ENCODE results near the gene KLHL22. TPM values are rescaled to one million over a fixed set of nuclear protein-coding genes. Genes with fewer than 3 reads are reported as not detected.
A peak's percentile ranks its signal among the peaks of the same experiment; 100 is the strongest.

The KLHL22 gene
- total RNA-seq, 2 experiments from 2014 or later: 24.1 to 27.7 TPM

- POLR2A ChIA-PET: interaction anchor here (6.7 kb wide), 1 partner anchor 30 kb away, joined by 67 read pairs; no protein-coding TSS in a partner anchor
Observed at GRCh38 chr22:20433686-20434241, 61.8 kb downstream of the KLHL22 start.

GRCh38 chr22:20433191-20433590 lies 62.4 kb downstream of the KLHL22 start:
- peaks cover under 1% of the 10 kb centered on the region for H3K36me3 Mint-ChIP-seq (ENCODE audit: low read depth)
- H3K27me3 Mint-ChIP-seq: peaks cover 52% of the 10 kb centered on the region
- H3K27me3 ChIP-seq (ENCODE audit: control insufficient read depth in 1 of 2, insufficient read depth in 2 of 2, low read length in 2 of 2): peaks cover 36 to 52% of the 10 kb centered on the region in 2 experiments
- no peak overlapping the region for H3K27ac ChIP-seq (ENCODE audit: low read depth in 1 of 2, low read length in 2 of 2)
- intact Hi-C loops (cut with DNase I, micrococcal nuclease): no loop called here
- H3K36me3 ChIP-seq (ENCODE audit: insufficient read depth, low read length): no peaks in the 10 kb centered on the region
- TF ChIP-seq CTCF (IDR thresholded peaks at IDR 0.05): no peak
- POLR2A ChIA-PET: interaction anchor here (6.7 kb wide), 1 partner anchor 30 kb away, joined by 67 read pairs; no protein-coding TSS in a partner anchor
- no peak overlapping the region for H3K4me3 ChIP-seq (ENCODE audit: low read length)
- H3K9me3 ChIP-seq (ENCODE audit: control insufficient read depth in 1 of 2, insufficient read depth in 1 of 2, low read length in 2 of 2): peaks cover 0 to 21% of the 10 kb centered on the region in 2 experiments
- peak overlapping the region; percentile 27 for H3K4me3 Mint-ChIP-seq
- no peak for ATAC-seq (ENCODE audit: poor library complexity)
- H3K27ac Mint-ChIP-seq: no peak overlapping the region
- H3K9me3 Mint-ChIP-seq: no peaks in the 10 kb centered on the region
- H3K4me1 ChIP-seq (ENCODE audit: insufficient read depth, low read length): peaks cover 60% of the 10 kb centered on the region
- no peak for DNase-seq
- CTCF ChIA-PET: no interaction called here
- peaks cover 25% of the 10 kb centered on the region for H3K4me1 Mint-ChIP-seq (ENCODE audit: low read depth)

More at GRCh38 chr22:20433686-20434241, 61.8 kb downstream of the KLHL22 start:
- H3K36me3 Mint-ChIP-seq (ENCODE audit: low read depth): peaks cover 5% of the 10 kb centered on the region
- no peak for TF ChIP-seq CTCF (IDR thresholded peaks at IDR 0.05)
- peaks cover 55% of the 10 kb centered on the region for H3K27me3 Mint-ChIP-seq
- H3K27ac Mint-ChIP-seq: no peak overlapping the region
- Histone ChIP-seq H3K27ac (ENCODE audit: low read depth in 1 of 2, low read length in 2 of 2) (no peak overlapping the region), H3K36me3 (ENCODE audit: insufficient read depth, low read length) (no peaks in the 10 kb centered on the region), H3K4me3 (ENCODE audit: low read length) (no peak overlapping the region), H3K27me3 (ENCODE audit: control insufficient read depth in 1 of 2, insufficient read depth in 2 of 2, low read length in 2 of 2) (peaks cover 41 to 56% of the 10 kb centered on the region in 2 experiments), H3K4me1 (ENCODE audit: insufficient read depth, low read length) (peaks cover 58% of the 10 kb centered on the region), H3K9me3 (ENCODE audit: control insufficient read depth in 1 of 2, insufficient read depth in 1 of 2, low read length in 2 of 2) (peaks cover 0 to 21% of the 10 kb centered on the region in 2 experiments)
- peaks cover 28% of the 10 kb centered on the region for H3K4me1 Mint-ChIP-seq (ENCODE audit: low read depth)
- CTCF ChIA-PET: no interaction called here
- H3K4me3 Mint-ChIP-seq: peak overlapping the region; percentile 76
- DNase-seq (no peak), ATAC-seq (ENCODE audit: poor library complexity) (no peak)
- intact Hi-C loops (cut with DNase I, micrococcal nuclease): no loop called here
- H3K9me3 Mint-ChIP-seq: no peaks in the 10 kb centered on the region

- H3K27me3 ChIP-seq (ENCODE audit: control insufficient read depth in 1 of 2, insufficient read depth in 2 of 2, low read length in 2 of 2): peaks cover 35 to 47% of the 10 kb centered on the region in 2 experiments
Observed at GRCh38 chr22:20432244-20432686, 63.3 kb downstream of the KLHL22 start.

More at GRCh38 chr22:20432244-20432686, 63.3 kb downstream of the KLHL22 start:
- ATAC-seq (ENCODE audit: poor library complexity) (no peak), DNase-seq (no peak)
- ChIA-PET CTCF (no interaction called here), POLR2A (interaction anchor here (2.7 to 6.7 kb wide), 2 partner anchors 24 to 31 kb away, joined by 6 to 67 read pairs; no protein-coding TSS in a partner anchor)
- no peak overlapping the region for H3K4me3 ChIP-seq (ENCODE audit: low read length)
- peak overlapping the region; percentile 81 for H3K4me3 Mint-ChIP-seq
- peaks cover 0 to 19% of the 10 kb centered on the region in 2 experiments for H3K9me3 ChIP-seq (ENCODE audit: control insufficient read depth in 1 of 2, insufficient read depth in 1 of 2, low read length in 2 of 2)
- H3K36me3 ChIP-seq (ENCODE audit: insufficient read depth, low read length): no peaks in the 10 kb centered on the region
- intact Hi-C loops (cut with DNase I, micrococcal nuclease): no loop called here
- peaks cover 53% of the 10 kb centered on the region for H3K4me1 ChIP-seq (ENCODE audit: insufficient read depth, low read length)
- no peaks in the 10 kb centered on the region for H3K9me3 Mint-ChIP-seq
- peaks cover 23% of the 10 kb centered on the region for H3K4me1 Mint-ChIP-seq (ENCODE audit: low read depth)
- H3K27me3 Mint-ChIP-seq: peaks cover 57% of the 10 kb centered on the region
- no peak overlapping the region for H3K27ac ChIP-seq (ENCODE audit: low read depth in 1 of 2, low read length in 2 of 2)
- no peaks in the 10 kb centered on the region for H3K36me3 Mint-ChIP-seq (ENCODE audit: low read depth)
- H3K27ac Mint-ChIP-seq: no peak overlapping the region
- TF ChIP-seq CTCF (IDR thresholded peaks at IDR 0.05): no peak
